Measurements from ENCODE around the gene CFAP299. TPM values are rescaled to one million over a fixed set of nuclear protein-coding genes. Genes with fewer than 3 reads are reported as not detected.

CFAP299 gene
- total RNA-seq, 1 donor = 12.7 TPM

GRCh38 chr4:80385397-80386280 is 50.1 kb downstream of the CFAP299 start:
- TF ChIP-seq CTCF (IDR thresholded peaks at IDR 0.05; ENCODE audit: insufficient read depth, low read length) = no peak
- no peak for DNase-seq (ENCODE audit: low read depth)
- no peak overlapping the region for H3K4me3 ChIP-seq (ENCODE audit: low read depth, low read length)

DNA sequence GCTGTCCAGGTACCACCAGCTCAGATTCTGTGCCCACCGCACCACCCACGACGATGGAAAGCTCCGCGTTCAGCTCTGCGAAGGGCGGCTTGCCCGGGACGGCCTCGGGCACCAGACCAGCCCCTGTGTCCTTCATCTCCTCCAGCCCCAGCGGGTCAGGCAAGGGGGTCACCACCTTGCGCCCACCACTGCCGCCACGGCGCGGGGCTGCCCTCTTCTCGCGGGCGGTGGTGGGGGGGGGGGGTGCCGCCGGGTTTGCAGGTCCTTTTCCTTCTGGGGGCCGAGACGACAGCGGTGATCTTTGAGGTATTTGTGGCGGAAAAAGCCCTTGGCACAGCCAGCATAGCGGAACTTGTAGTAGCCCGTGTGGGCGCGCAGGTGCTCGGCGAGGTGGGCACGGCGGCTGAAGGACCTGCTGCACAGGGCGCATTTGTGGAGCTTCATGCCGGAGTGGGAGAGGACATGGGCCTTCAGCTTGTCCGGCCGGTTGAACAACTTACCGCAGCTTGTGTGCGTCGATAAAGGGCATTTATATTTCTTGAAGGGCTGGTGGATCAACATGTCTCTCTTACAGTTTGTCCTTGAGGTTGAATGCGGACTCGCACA is 50.9 kb downstream of the CFAP299 start:
- no peak for DNase-seq (ENCODE audit: low read depth)
- H3K4me3 ChIP-seq (ENCODE audit: low read depth, low read length) = no peak overlapping the region
- TF ChIP-seq CTCF (IDR thresholded peaks at IDR 0.05; ENCODE audit: insufficient read depth, low read length) = no peak

DNA sequence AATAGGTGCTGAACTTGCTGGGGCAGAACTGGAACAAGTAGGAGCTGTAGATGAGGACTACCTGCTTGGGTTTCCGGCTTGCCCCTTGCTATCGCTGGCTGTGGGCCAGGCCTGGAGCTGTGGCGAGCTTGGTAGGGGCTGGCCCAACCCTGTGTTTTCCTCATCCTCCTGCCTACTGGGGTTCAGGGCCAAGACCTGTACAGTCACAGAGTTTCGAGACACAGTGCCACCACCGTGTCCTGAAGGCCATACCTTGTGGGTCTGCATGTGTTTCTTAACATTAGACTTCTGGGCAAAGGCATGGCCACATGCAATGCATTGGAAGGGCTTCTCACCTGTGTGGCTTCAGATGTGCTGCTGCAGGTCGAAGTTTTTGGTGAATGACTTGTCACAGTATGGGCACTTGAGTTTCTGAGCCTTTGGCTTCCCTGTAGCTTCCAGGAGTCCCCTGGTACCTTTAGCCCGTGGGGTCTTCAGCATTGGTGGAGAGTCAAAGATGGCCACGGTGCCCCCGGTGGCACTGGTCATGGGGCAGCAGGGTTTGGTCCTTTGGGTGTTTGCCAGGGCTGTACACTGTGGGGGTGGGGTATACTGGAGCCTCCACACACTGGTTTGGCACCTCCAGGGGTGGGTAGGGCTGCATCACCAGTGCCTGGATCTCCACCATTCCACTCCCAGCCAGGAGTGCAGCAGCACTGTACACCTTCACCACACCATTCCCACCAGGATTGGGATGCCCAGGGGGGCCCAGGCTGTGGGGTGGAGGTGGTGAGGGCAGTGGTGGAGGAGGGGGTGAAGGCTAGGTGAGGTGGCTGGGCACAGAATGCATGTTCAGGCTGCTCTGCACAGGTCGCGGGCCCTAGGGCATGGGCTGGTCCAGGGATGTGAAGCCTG is 52.1 kb downstream of the CFAP299 start:
- H3K4me3 ChIP-seq (ENCODE audit: low read depth, low read length) = no peak overlapping the region
- no peak for DNase-seq (ENCODE audit: low read depth)
- TF ChIP-seq CTCF (IDR thresholded peaks at IDR 0.05; ENCODE audit: insufficient read depth, low read length) = no peak

GRCh38 chr4:80388284-80388607 is 52.7 kb downstream of the CFAP299 start:
- no peak overlapping the region for H3K4me3 ChIP-seq (ENCODE audit: low read depth, low read length)
- DNase-seq (ENCODE audit: low read depth) = no peak
- TF ChIP-seq CTCF (IDR thresholded peaks at IDR 0.05; ENCODE audit: insufficient read depth, low read length) = no peak

DNA sequence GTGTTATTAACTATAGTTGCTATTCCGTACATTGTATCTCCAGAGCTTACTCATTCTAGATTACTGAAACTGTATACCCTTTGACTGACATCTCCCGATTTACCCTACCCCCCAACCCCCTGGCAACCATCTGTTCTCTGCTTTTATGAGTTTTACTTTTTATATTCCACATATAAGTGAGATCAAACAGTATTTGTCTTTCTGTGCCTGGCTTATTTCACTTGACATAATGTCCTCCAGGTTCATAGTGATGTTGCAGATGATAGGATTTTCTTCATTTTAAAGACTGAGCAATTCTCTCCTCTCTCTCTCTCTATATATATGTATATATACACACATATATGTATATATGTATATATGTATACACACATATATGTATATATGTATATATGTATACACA is 54.6 kb downstream of the CFAP299 start:
- H3K4me3 ChIP-seq (ENCODE audit: low read depth, low read length) = no peak overlapping the region
- no peak for DNase-seq (ENCODE audit: low read depth)
- no peak for TF ChIP-seq CTCF (IDR thresholded peaks at IDR 0.05; ENCODE audit: insufficient read depth, low read length)

DNA sequence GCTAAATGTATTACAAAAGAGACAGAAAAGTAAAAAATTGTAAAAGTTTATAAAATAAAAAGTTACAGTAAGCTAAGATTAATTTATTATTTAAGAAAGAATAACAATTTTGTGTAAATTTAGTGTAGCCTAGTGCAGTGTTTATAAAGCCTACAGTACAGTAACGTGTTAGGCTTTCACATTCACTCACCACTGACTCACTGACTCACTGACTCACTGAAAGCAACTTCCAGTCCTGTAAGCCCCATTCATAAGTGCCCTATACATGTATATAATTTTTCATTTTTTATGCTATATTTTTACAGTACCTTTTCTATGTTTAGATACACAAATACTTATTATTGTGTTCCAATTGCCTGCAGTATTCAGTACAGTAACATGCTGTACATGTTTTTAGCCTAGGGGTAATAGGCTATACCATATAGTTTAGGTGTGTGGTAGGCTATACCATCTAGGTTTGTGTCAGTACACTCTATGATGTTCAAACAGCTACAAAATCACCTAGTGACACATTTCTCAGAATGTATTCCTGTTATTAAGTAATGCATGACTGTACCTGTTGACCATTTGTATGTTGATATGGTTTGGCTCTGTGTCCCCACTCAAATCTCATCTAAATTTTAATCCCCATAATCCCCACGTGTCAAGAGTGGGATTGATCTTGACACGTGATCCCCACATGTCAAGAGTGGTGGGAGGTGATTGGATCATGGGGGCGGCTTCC is 57.9 kb downstream of the CFAP299 start:
- no peak for TF ChIP-seq CTCF (IDR thresholded peaks at IDR 0.05; ENCODE audit: insufficient read depth, low read length)
- H3K4me3 ChIP-seq (ENCODE audit: low read depth, low read length) = no peak overlapping the region
- peak; percentile 70 for DNase-seq (ENCODE audit: low read depth)
